Omental fat pad (tissue), 4 donors: Measurements from ENCODE around the gene PLEKHB2. TPM values are rescaled to one million over a fixed set of nuclear protein-coding genes. Genes with fewer than 3 reads are reported as not detected.
"Not testable (repeated sequence)": the region's sequence is repeated elsewhere in the genome, so short reads cannot be mapped to it uniquely, and the experiment has no call there.

Source experiments
- ATAC-seq: fragments of 150-250 bp; one replicate; pipeline ENCODE4 v1.9.1; 2016; ENCODE audit warnings: mild to moderate bottlenecking, moderate library complexity; ENCODE audit not compliant: low FRiP score
- DNase-seq: peaks from one replicate; pipeline ENCODE4 v3.0.0-alpha.2; 2019; ENCODE audit warnings: low spot score
- CTCF ChIP-seq, 3 donors: fragments of 450-650 bp; IDR thresholded peaks; one replicate each; pipeline ENCODE4 v1.5.1; 2016 to 2017; ENCODE audit warnings: antibody characterized with exemption in 3 of 3, mild to moderate bottlenecking in 3 of 3, moderate library complexity in 2 of 3
- total RNA-seq, 4 donors: library from RNA; depleted of rRNA; stranded (reverse); fragments of >200 nt; gene quantifications; one replicate each; pipeline ENCODE4 v1.1.0, GENCODE V29; 2016

Gene PLEKHB2
- total RNA-seq, 4 donors from 2014 or later, result 46.3 to 107 (median 78.3) TPM

GRCh38 chr2:131146231-131146630 is 41.1 kb downstream of the PLEKHB2 start:
- ATAC-seq (no peak), DNase-seq (no peak)
- TF ChIP-seq CTCF (IDR thresholded peaks at IDR 0.05), result no peak

- TF ChIP-seq CTCF (IDR thresholded peaks at IDR 0.05), result no peak
- no peak for DNase-seq
- ATAC-seq, result no peak
Observed at GRCh38 chr2:131146749-131147148, 41.6 kb downstream of the PLEKHB2 start.

GRCh38 chr2:131148426-131148825 is 43.3 kb downstream of the PLEKHB2 start:
- no peak for ATAC-seq
- no peak for TF ChIP-seq CTCF (IDR thresholded peaks at IDR 0.05)
- no peak for DNase-seq

GRCh38 chr2:131150109-131150508 is 45.0 kb downstream of the PLEKHB2 start:
- not testable (repeated sequence) for ATAC-seq, DNase-seq

- DNase-seq (no peak), ATAC-seq (no peak)
- no peak for TF ChIP-seq CTCF (IDR thresholded peaks at IDR 0.05)
Observed at GRCh38 chr2:131151398-131151797, 46.3 kb downstream of the PLEKHB2 start.

GRCh38 chr2:131152074-131152473 is 46.9 kb downstream of the PLEKHB2 start:
- ATAC-seq, result no peak
- DNase-seq, result no peak
- no peak for TF ChIP-seq CTCF (IDR thresholded peaks at IDR 0.05)

- no peak for TF ChIP-seq CTCF (IDR thresholded peaks at IDR 0.05)
- ATAC-seq (no peak), DNase-seq (no peak)
Observed at GRCh38 chr2:131153529-131153928, 48.4 kb downstream of the PLEKHB2 start.

GRCh38 chr2:131154071-131154531 is 49.0 kb downstream of the PLEKHB2 start:
- peak in 1 of 3 donors; percentile 43 for TF ChIP-seq CTCF (IDR thresholded peaks at IDR 0.05)
- peak; percentile 76 for ATAC-seq
- DNase-seq, result no peak
